PC-9 (cell line): ENCODE measurements around the gene C2CD4C. TPM values are rescaled to one million over a fixed set of nuclear protein-coding genes. Genes with fewer than 3 reads are reported as not detected.

Experiments used
- BruUV-seq: library from RNA; stranded (reverse); fragments of 400-500 nt; replicated peaks from 2 replicates; lab custom pipeline; 2021; lab: Mats Ljungman, UMichigan
- CTCF ChIA-PET: fragments of 300-600 bp; sonication (Branson Sonifier 250); formaldehyde crosslinking; loops from one replicate; lab custom pipeline; 2022; ENCODE audit warnings: antibody characterized with exemption; lab: Charles Lee
- POLR2A ChIA-PET: fragments of 300-600 bp; sonication (Branson Sonifier 250); formaldehyde crosslinking; loops from one replicate; lab custom pipeline; 2022; ENCODE audit warnings: antibody characterized with exemption; ENCODE audit not compliant: unreplicated experiment; lab: Charles Lee
- DNase-seq, 2 experiments: peaks; one replicate each; pipeline versions ENCODE4 v3.0.0 to v3.0.0-alpha.2; 2015 to 2022; ENCODE audit warnings: mixed read lengths in 1 of 2
- H2AFZ ChIP-seq: fragments of 200-600 bp; sonication (generic); 2 replicates; pipeline ENCODE4 v1.8.1; 2017; ENCODE audit warnings: antibody characterized with exemption
- H3F3A ChIP-seq: fragments of 200-600 bp; sonication (generic); 2 replicates; pipeline ENCODE4 v1.8.1; 2017; ENCODE audit warnings: antibody characterized with exemption, mild to moderate bottlenecking, low read depth; ENCODE audit not compliant: insufficient read depth
- H3K27ac ChIP-seq: fragments of 200-600 bp; sonication (generic); 2 replicates; pipeline ENCODE4 v1.6.1; 2016; ENCODE audit warnings: mixed run types
- H3K27me3 ChIP-seq: fragments of 200-600 bp; sonication (generic); 2 replicates; pipeline ENCODE4 v1.6.1; 2016; ENCODE audit warnings: low read depth, mixed run types; ENCODE audit not compliant: insufficient read depth
- H3K36me3 ChIP-seq: fragments of 200-600 bp; sonication (generic); 2 replicates; pipeline ENCODE4 v1.6.1; 2016; ENCODE audit warnings: low read depth, mixed run types
- H3K4me1 ChIP-seq: fragments of 200-600 bp; sonication (generic); replicated peaks from 2 replicates; pipeline ENCODE4 v1.6.1; 2016; ENCODE audit warnings: mixed run types; ENCODE audit not compliant: insufficient read depth
- H3K4me2 ChIP-seq: fragments of 200-600 bp; sonication (generic); 2 replicates; pipeline ENCODE4 v1.6.1; 2017; ENCODE audit warnings: mixed run types
- H3K4me3 ChIP-seq: fragments of 200-600 bp; sonication (generic); 2 replicates; pipeline ENCODE4 v1.6.1; 2016; ENCODE audit warnings: mixed run types
- H3K79me2 ChIP-seq: fragments of 200-600 bp; sonication (generic); 2 replicates; pipeline ENCODE4 v1.6.1; 2017; ENCODE audit warnings: low read depth, mixed run types
- H3K9me2 ChIP-seq: fragments of 200-600 bp; sonication (generic); 2 replicates; pipeline ENCODE4 v1.8.1; 2017; ENCODE audit warnings: mild to moderate bottlenecking; ENCODE audit not compliant: insufficient read depth
- H3K9me3 ChIP-seq: fragments of 200-600 bp; sonication (generic); 2 replicates; pipeline ENCODE4 v1.8.1; 2016; ENCODE audit warnings: low read depth; ENCODE audit not compliant: insufficient read depth
- H4K20me1 ChIP-seq: fragments of 200-600 bp; sonication (generic); 2 replicates; pipeline ENCODE4 v1.8.1; 2017; ENCODE audit not compliant: insufficient read depth
- CTCF ChIP-seq: fragments of 200-600 bp; sonication (generic); conservative IDR thresholded peaks from 2 replicates; pipeline ENCODE4 v1.6.1; 2017; ENCODE audit warnings: mixed run types, antibody characterized with exemption, mild to moderate bottlenecking, moderate library complexity
- EZH2 ChIP-seq: fragments of 200-600 bp; sonication (generic); IDR thresholded peaks from 2 replicates; pipeline ENCODE4 v1.8.0; 2017; ENCODE audit warnings: antibody characterized with exemption, low read depth
- intact Hi-C: fragments of 100-400 bp; cut with micrococcal nuclease; formaldehyde crosslinking; loops from one replicate; pipeline ENCODE4 v1.10.0; 2022; ENCODE audit not compliant: unreplicated experiment
- total RNA-seq: library from RNA; stranded (reverse); gene quantifications from 2 replicates; pipeline ENCODE4 v1.2.3, GENCODE V29; 2021

The C2CD4C gene
- total RNA-seq, 1 experiment from 2014 or later: 1.2 TPM

GRCh38 chr19:410243-410781 lies 1.4 kb upstream of the C2CD4C start:
- H3K27ac ChIP-seq: no peak overlapping the region
- no peaks in the 10 kb centered on the region for H3K9me2 ChIP-seq
- peaks cover 57% of the 10 kb centered on the region for H3K27me3 ChIP-seq
- H3K36me3 ChIP-seq: no peaks in the 10 kb centered on the region
- H4K20me1 ChIP-seq: no peaks in the 10 kb centered on the region; the same call in 1 of the 2 replicates
- ChIA-PET CTCF (no interaction called here), POLR2A (interaction anchor here (0.6 kb wide), 1 partner anchor 117 kb away, joined by 5 read pairs; no protein-coding TSS in a partner anchor)
- DNase-seq: no peak
- BruUV-seq: no TSS peak
- H3F3A ChIP-seq: peaks cover 4% of the 10 kb centered on the region
- intact Hi-C loops: no loop called here
- no peaks in the 10 kb centered on the region for H3K79me2 ChIP-seq
- no peak overlapping the region for H3K4me2 ChIP-seq
- no peak for TF ChIP-seq CTCF
- no peak for TF ChIP-seq EZH2
- no peaks in the 10 kb centered on the region for H3K9me3 ChIP-seq
- H3K4me1 ChIP-seq: no peaks in the 10 kb centered on the region
- H3K4me3 ChIP-seq: no peak overlapping the region
- H2AFZ ChIP-seq: no peak overlapping the region

- peaks cover 50% of the 10 kb centered on the region for H3K27me3 ChIP-seq
- no peaks in the 10 kb centered on the region for H3K4me1 ChIP-seq
- ChIA-PET CTCF (no interaction called here), POLR2A (no interaction called here)
- H2AFZ ChIP-seq: no peak overlapping the region
- intact Hi-C loops: no loop called here
- peak overlapping the region; percentile 60; the same call in 1 of the 2 replicates for H3K4me2 ChIP-seq
- H3K9me3 ChIP-seq: no peaks in the 10 kb centered on the region
- no peaks in the 10 kb centered on the region for H3K9me2 ChIP-seq
- no peak overlapping the region for H3K27ac ChIP-seq
- TF ChIP-seq CTCF: no peak
- TF ChIP-seq EZH2: peak; percentile 93; the same call in 1 of the 2 replicates
- no peak overlapping the region; the same call in 1 of the 2 replicates for H3K4me3 ChIP-seq
- no peaks in the 10 kb centered on the region for H3K36me3 ChIP-seq
- H3F3A ChIP-seq: peaks cover 4% of the 10 kb centered on the region
- DNase-seq: no peak
- no TSS peak for BruUV-seq
- no peaks in the 10 kb centered on the region; the same call in 1 of the 2 replicates for H4K20me1 ChIP-seq
- no peaks in the 10 kb centered on the region for H3K79me2 ChIP-seq
Measured at GRCh38 chr19:409516-410242, 732 bp upstream of the C2CD4C start.

GRCh38 chr19:408441-408901 lies 476 bp downstream of the C2CD4C start:
- intact Hi-C loops: no loop called here
- H3K79me2 ChIP-seq: no peaks in the 10 kb centered on the region
- H4K20me1 ChIP-seq: no peaks in the 10 kb centered on the region; the same call in 1 of the 2 replicates
- peak overlapping the region; percentile 36; the same call in 1 of the 2 replicates for H3K4me3 ChIP-seq
- CTCF ChIA-PET: no interaction called here
- H3K4me2 ChIP-seq: peak overlapping the region; percentile 60
- no peak for DNase-seq
- H3F3A ChIP-seq: peaks cover 4% of the 10 kb centered on the region
- no peak overlapping the region for H2AFZ ChIP-seq
- BruUV-seq: no TSS peak
- no peaks in the 10 kb centered on the region for H3K4me1 ChIP-seq
- H3K9me3 ChIP-seq: no peaks in the 10 kb centered on the region
- no peak overlapping the region for H3K27ac ChIP-seq
- peaks cover 38% of the 10 kb centered on the region; the same call in 1 of the 2 replicates for H3K27me3 ChIP-seq
- H3K36me3 ChIP-seq: no peaks in the 10 kb centered on the region
- no peaks in the 10 kb centered on the region for H3K9me2 ChIP-seq
- TF ChIP-seq EZH2 (no peak), CTCF (no peak)
- POLR2A ChIA-PET: no interaction called here
